Suprapubic skin (tissue), 4 donors: Measurements from ENCODE around the gene RCL1.

Experiments
- EP300 ChIP-seq: sonication (generic); formaldehyde crosslinking; IDR thresholded peaks from one replicate; pipeline ENCODE4 v1.6.1; 2017; ENCODE audit warnings: antibody characterized with exemption
- POLR2A ChIP-seq, 2 donors: fragments of 450-650 bp; IDR thresholded peaks; one replicate each; pipeline ENCODE4 v1.6.1; 2017; ENCODE audit warnings: antibody characterized with exemption in 2 of 2, mild to moderate bottlenecking in 2 of 2, moderate library complexity in 2 of 2
- POLR2AphosphoS5 ChIP-seq, 3 donors: sonication (generic); formaldehyde crosslinking; IDR thresholded peaks; one replicate each; pipeline ENCODE4 v1.6.1; 2017; ENCODE audit warnings: antibody characterized with exemption in 3 of 3
- TF ChIP-seq, protein P1 (sequence below), 2 donors: fragments of 200-600 bp in 1 of 2; fragments of 450-650 bp in 1 of 2; sonication (generic) in 1 of 2; IDR thresholded peaks; one replicate each; pipeline ENCODE4 v1.5.1; 2016 to 2019; ENCODE audit warnings: antibody characterized with exemption in 2 of 2, mild to moderate bottlenecking in 1 of 2, moderate library complexity in 1 of 2

DNA sequence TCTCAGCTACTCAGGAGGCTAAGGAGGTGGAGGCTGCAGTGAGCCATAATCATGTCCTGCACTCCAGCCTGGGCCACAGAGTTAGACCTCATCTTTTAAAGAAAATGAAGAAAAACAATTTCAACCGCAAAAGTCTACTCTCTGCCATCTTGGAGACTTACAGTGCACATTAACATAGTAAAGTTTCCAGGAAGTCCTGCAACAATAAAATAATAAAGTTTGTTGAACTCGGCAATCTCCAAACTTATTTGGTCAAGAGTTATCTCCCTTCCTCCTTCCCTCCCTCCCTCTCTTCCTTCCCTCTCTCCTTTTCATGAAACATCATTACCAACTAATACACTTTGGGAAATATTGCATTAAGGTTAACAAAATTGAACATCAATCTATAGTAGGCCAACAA, 98.2 kb downstream of the RCL1 start:
- TF ChIP-seq, protein P1, sequence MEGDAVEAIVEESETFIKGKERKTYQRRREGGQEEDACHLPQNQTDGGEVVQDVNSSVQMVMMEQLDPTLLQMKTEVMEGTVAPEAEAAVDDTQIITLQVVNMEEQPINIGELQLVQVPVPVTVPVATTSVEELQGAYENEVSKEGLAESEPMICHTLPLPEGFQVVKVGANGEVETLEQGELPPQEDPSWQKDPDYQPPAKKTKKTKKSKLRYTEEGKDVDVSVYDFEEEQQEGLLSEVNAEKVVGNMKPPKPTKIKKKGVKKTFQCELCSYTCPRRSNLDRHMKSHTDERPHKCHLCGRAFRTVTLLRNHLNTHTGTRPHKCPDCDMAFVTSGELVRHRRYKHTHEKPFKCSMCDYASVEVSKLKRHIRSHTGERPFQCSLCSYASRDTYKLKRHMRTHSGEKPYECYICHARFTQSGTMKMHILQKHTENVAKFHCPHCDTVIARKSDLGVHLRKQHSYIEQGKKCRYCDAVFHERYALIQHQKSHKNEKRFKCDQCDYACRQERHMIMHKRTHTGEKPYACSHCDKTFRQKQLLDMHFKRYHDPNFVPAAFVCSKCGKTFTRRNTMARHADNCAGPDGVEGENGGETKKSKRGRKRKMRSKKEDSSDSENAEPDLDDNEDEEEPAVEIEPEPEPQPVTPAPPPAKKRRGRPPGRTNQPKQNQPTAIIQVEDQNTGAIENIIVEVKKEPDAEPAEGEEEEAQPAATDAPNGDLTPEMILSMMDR (IDR thresholded peaks at IDR 0.05) = no peak
- TF ChIP-seq POLR2A (IDR thresholded peaks at IDR 0.05) = no peak
- TF ChIP-seq EP300 = no peak
- TF ChIP-seq POLR2AphosphoS5 (IDR thresholded peaks at IDR 0.05) = no peak
